T-cell (primary cell): ENCODE results near the gene ELF4. TPM values are rescaled to one million over a fixed set of nuclear protein-coding genes. Genes with fewer than 3 reads are reported as not detected.

Experiments
- ATAC-seq, 4 experiments: fragments of 200-7000 bp in 3 of 4; fragments of 150-1000 bp in 1 of 4; cut with Tn5 transposase; replicated peaks in 1 of 4; 1 replicate in 3 of 4; 2 replicates in 1 of 4; pipeline ENCODE4 v1.10.0; 2021; ENCODE audit warnings: moderate library complexity in 3 of 4, mild to moderate bottlenecking in 2 of 4, moderate number of reproducible peaks in 1 of 4
- CTCF ChIA-PET, 2 donors: fragments of 300-600 bp; sonication (Branson Sonifier 250); formaldehyde crosslinking; loops; one replicate each; lab custom pipeline; 2022; ENCODE audit warnings: antibody characterized with exemption in 2 of 2; lab: Charles Lee
- POLR2A ChIA-PET, 2 donors: fragments of 300-600 bp; sonication (Branson Sonifier 250); formaldehyde crosslinking; loops; one replicate each; lab custom pipeline; 2022; ENCODE audit warnings: antibody characterized with exemption in 2 of 2; lab: Charles Lee
- DNase-seq, 35 experiments: peaks; one replicate each; pipeline versions ENCODE4 v3.0.0 to v3.0.0-alpha.2; 2013 to 2023
- H3K27ac ChIP-seq: one replicate; pipeline ENCODE4 v1.5.1; 2013; ENCODE audit warnings: low read length
- H3K27me3 ChIP-seq, 2 experiments: replicated peaks in 1 of 2; 1 replicate in 1 of 2; 2 replicates in 1 of 2; pipeline versions ENCODE4 v1.6.1 to v1.7.0; 2013; ENCODE audit warnings: low read length in 1 of 2, mixed read lengths in 1 of 2; ENCODE audit not compliant: control insufficient read depth in 2 of 2, insufficient read depth in 2 of 2; ENCODE audit errors: extremely low read depth in 1 of 2
- H3K36me3 ChIP-seq, 2 donors: 1 replicate in 1 of 2; 2 replicates in 1 of 2; pipeline versions ENCODE4 v1.6.1 to v1.7.0; 2013; ENCODE audit warnings: low read length in 1 of 2; ENCODE audit not compliant: control insufficient read depth in 2 of 2, insufficient read depth in 1 of 2; ENCODE audit errors: extremely low read depth in 1 of 2
- H3K4me1 ChIP-seq, 2 experiments: 1 replicate in 1 of 2; 2 replicates in 1 of 2; pipeline versions ENCODE4 v1.6.1 to v1.7.0; 2013; ENCODE audit warnings: low read length in 2 of 2, mixed read lengths in 1 of 2; ENCODE audit not compliant: insufficient read depth in 2 of 2, control insufficient read depth in 1 of 2; ENCODE audit errors: extremely low read depth in 1 of 2
- H3K4me3 ChIP-seq, 2 donors: 1 replicate in 1 of 2; 2 replicates in 1 of 2; pipeline versions ENCODE4 v1.5.1 to v1.7.0; 2013; ENCODE audit warnings: mild to moderate bottlenecking in 2 of 2, low read length in 1 of 2, moderate library complexity in 1 of 2; ENCODE audit not compliant: control insufficient read depth in 1 of 2; ENCODE audit errors: extremely low read depth in 1 of 2
- H3K9me3 ChIP-seq: 2 replicates; pipeline ENCODE4 v1.7.0; 2013
- H3K27ac Mint-ChIP-seq, 2 donors: one replicate each; pipeline ENCODE4 v1.8.0; 2020 to 2021; ENCODE audit warnings: mild to moderate bottlenecking in 2 of 2, mixed read lengths in 2 of 2
- H3K27me3 Mint-ChIP-seq, 2 donors: one replicate each; pipeline ENCODE4 v1.8.0; 2021 to 2022; ENCODE audit warnings: mixed read lengths in 2 of 2
- H3K36me3 Mint-ChIP-seq: one replicate; pipeline ENCODE4 v1.8.0; 2021; ENCODE audit warnings: mixed read lengths
- H3K4me1 Mint-ChIP-seq, 3 donors: one replicate each; pipeline ENCODE4 v1.8.0; 2020 to 2022; ENCODE audit warnings: mixed read lengths in 3 of 3, mild to moderate bottlenecking in 1 of 3
- H3K4me3 Mint-ChIP-seq, 3 donors: one replicate each; pipeline ENCODE4 v1.8.0; 2020 to 2022; ENCODE audit warnings: mild to moderate bottlenecking in 3 of 3, mixed read lengths in 3 of 3, moderate library complexity in 3 of 3
- H3K9me3 Mint-ChIP-seq, 3 donors: one replicate each; pipeline ENCODE4 v1.8.0; 2020 to 2022; ENCODE audit warnings: mixed read lengths in 3 of 3
- WGBS: methylation state at CpG from one replicate; pipeline ENCODE4 v1.1.5; 2013; ENCODE audit warnings: missing lambda C conversion rate; ENCODE audit not compliant: insufficient coverage; 5-methylcytosine and 5-hydroxymethylcytosine counted together
- total RNA-seq, 35 experiments: library from RNA in 6 of 35; stranded (reverse) in 6 of 35; fragments of 120-200 nt in 1 of 35; gene quantifications; one replicate each; pipeline versions ENCODE4 v1.2.1 to v1.2.4 and lab custom pipeline; 2013 to 2026

The ELF4 gene
- total RNA-seq (10 to 100 TPM; 30.0 to 35.6 (median 30.6) TPM), total RNA-seq (lab: John Stamatoyannopoulos, UW) (33.2 to 123 (median 50.1) reads per million in 29 experiments)
- total RNA-seq (2013): 35.2 TPM

- peak within 1 kb of the TSS; percentile 86 for H3K27ac Mint-ChIP-seq
- POLR2A ChIA-PET: interaction anchor here in 1 of 2 donors (0.8 kb wide), 1 partner anchor 26 kb away, joined by 4 read pairs; no protein-coding TSS in a partner anchor
Measured at GRCh38 chrX:130110379-130111219, at the start of gene ELF4. TSS of gene ELF4 (minus strand) at chrX:130110497. CDS start at chrX:130081330, 29,167 bp downstream.

DNA sequence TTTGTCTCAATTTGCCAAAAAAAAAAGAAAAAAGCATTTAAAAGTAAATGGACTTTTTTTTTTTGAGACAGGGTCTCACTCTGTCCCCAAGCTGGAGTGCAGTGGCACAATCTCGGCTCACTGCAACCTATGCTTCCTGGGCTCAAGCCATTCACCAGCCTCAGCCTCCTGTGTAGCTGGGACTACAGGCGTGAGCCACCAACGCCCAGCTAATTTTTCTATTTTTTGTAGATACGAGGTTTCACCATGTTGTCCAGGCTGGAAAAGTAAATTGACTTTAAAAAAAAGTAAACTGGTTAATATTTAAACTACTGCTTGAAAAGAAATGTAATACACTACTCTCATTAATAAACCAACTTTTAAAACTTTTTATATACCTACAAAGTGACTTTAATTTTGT is 49.5 kb upstream of the ELF4 start:
- ChIA-PET CTCF (no interaction called here), POLR2A (interaction anchor here in 1 of 2 donors (0.6 kb wide), 1 partner anchor 15 kb away, joined by 3 read pairs; no protein-coding TSS in a partner anchor)
- Mint-ChIP-seq H3K27ac (no peak overlapping the region), H3K27me3 (peaks cover 0 to 7% of the 10 kb centered on the region in 2 donors), H3K4me3 (no peak overlapping the region), H3K4me1 (peaks cover 24 to 30% (median 29%) of the 10 kb centered on the region in 3 donors), H3K9me3 (no peaks in the 10 kb centered on the region), H3K36me3 (no peaks in the 10 kb centered on the region)
- ATAC-seq (no peak), DNase-seq (no peak)
- no peak overlapping the region for H3K4me3 ChIP-seq
- WGBS: no CpG with 5 or more reads among the region's 4 CpGs
- H3K9me3 ChIP-seq: no peaks in the 10 kb centered on the region
- H3K27me3 ChIP-seq: no peaks in the 10 kb centered on the region
- H3K36me3 ChIP-seq: no peaks in the 10 kb centered on the region
- no peak overlapping the region for H3K27ac ChIP-seq
- peaks cover 2 to 4% of the 10 kb centered on the region in 2 experiments for H3K4me1 ChIP-seq

More at GRCh38 chrX:130110379-130111219, at the start of gene ELF4:
- Mint-ChIP-seq H3K27me3 (no peaks in the 10 kb centered on the region), H3K9me3 (no peaks in the 10 kb centered on the region), H3K4me1 (peaks cover 15 to 37% (median 24%) of the 10 kb centered on the region in 3 donors), H3K36me3 (peaks cover 2% of the 10 kb centered on the region), H3K4me3 (peak within 1 kb of the TSS; percentile 86 to 90 (median 89))
- H3K4me1 ChIP-seq: peaks cover 4 to 41% of the 10 kb centered on the region in 2 experiments
- CTCF ChIA-PET: no interaction called here
- H3K9me3 ChIP-seq: no peaks in the 10 kb centered on the region
- ATAC-seq (peak; percentile 70 to 78 (median 76)), DNase-seq (peak in 30 of 35 experiments; percentile 10 to 74 (median 32))
- H3K36me3 ChIP-seq: no peaks in the 10 kb centered on the region
- H3K27me3 ChIP-seq: no peaks in the 10 kb centered on the region
- WGBS: under 1% methylated on average over 25 of the region's 123 CpGs
- peak within 1 kb of the TSS; percentile 58 for H3K27ac ChIP-seq
- peak within 1 kb of the TSS; percentile 67 to 76 for H3K4me3 ChIP-seq

GRCh38 chrX:130158311-130158710 is 48.0 kb upstream of the ELF4 start:
- peaks cover 19 to 20% (median 20%) of the 10 kb centered on the region in 3 donors for H3K4me1 Mint-ChIP-seq
- H3K9me3 Mint-ChIP-seq: no peaks in the 10 kb centered on the region
- no peak overlapping the region for H3K4me3 Mint-ChIP-seq
- peaks cover 0 to 2% of the 10 kb centered on the region in 2 experiments for H3K4me1 ChIP-seq
- DNase-seq (no peak), ATAC-seq (no peak)
- H3K27ac ChIP-seq: no peak overlapping the region
- peaks cover 0 to 7% of the 10 kb centered on the region in 2 donors for H3K27me3 Mint-ChIP-seq
- no peak overlapping the region for H3K4me3 ChIP-seq
- ChIA-PET CTCF (interaction anchor here (0.6 kb wide), 3 partner anchors 78 to 703 kb away, joined by 3 to 5 read pairs (median 3); no protein-coding TSS in a partner anchor), POLR2A (interaction anchor here (0.6 kb wide), 3 partner anchors 18 to 60 kb away, joined by 6 to 9 read pairs (median 8); no protein-coding TSS in a partner anchor)
- H3K36me3 Mint-ChIP-seq: no peaks in the 10 kb centered on the region
- no peak overlapping the region for H3K27ac Mint-ChIP-seq
- H3K27me3 ChIP-seq: no peaks in the 10 kb centered on the region
- no CpG with 5 or more reads among the region's 2 CpGs for WGBS
- no peaks in the 10 kb centered on the region for H3K9me3 ChIP-seq
- H3K36me3 ChIP-seq: no peaks in the 10 kb centered on the region

- Histone ChIP-seq H3K4me1 (no peaks in the 10 kb centered on the region), H3K9me3 (no peaks in the 10 kb centered on the region), H3K27me3 (no peaks in the 10 kb centered on the region), H3K36me3 (no peaks in the 10 kb centered on the region), H3K27ac (no peak overlapping the region), H3K4me3 (no peak overlapping the region)
- Mint-ChIP-seq H3K9me3 (no peaks in the 10 kb centered on the region), H3K27me3 (peaks cover 0 to 3% of the 10 kb centered on the region in 2 donors), H3K4me1 (peaks cover 6 to 7% (median 6%) of the 10 kb centered on the region in 3 donors), H3K27ac (no peak overlapping the region), H3K36me3 (no peaks in the 10 kb centered on the region), H3K4me3 (no peak overlapping the region)
- ChIA-PET POLR2A (no interaction called here), CTCF (interaction anchor here in 1 of 2 donors (0.6 kb wide), 1 partner anchor 31 kb away, joined by 3 read pairs; no protein-coding TSS in a partner anchor)
- WGBS: no CpG with 5 or more reads among the region's 2 CpGs
- ATAC-seq: no peak
- DNase-seq: no peak
Measured at GRCh38 chrX:130155564-130155963, 45.3 kb upstream of the ELF4 start.

- no CpG with 5 or more reads among the region's 5 CpGs for WGBS
Measured at GRCh38 chrX:130147631-130148030, 37.3 kb upstream of the ELF4 start.

DNA sequence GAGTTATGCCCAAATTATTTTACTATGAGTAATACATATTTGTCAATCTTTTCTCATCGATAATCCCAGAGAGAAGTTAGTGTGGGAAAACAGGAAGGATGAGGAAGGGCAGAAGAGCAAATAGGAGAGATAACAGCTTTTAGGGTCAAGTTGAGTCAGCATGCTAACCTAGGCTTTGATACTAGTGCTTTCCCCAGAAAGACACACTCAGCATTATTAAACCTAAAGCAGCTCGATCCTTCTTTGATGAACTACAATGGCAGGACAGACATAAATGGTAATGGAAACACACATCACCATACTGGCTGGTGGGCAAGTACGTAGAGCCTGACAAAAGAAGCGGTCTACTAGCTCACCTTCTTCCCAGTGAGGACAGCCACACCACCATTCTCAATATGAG is 34.8 kb upstream of the ELF4 start:
- no CpG with 5 or more reads among the region's 4 CpGs for WGBS
- no peak overlapping the region for H3K27ac ChIP-seq

More at GRCh38 chrX:130147631-130148030, 37.3 kb upstream of the ELF4 start:
- ATAC-seq (no peak), DNase-seq (no peak)
- no peak overlapping the region for H3K27ac Mint-ChIP-seq
- no peak overlapping the region for H3K27ac ChIP-seq
- no peak overlapping the region for H3K4me3 ChIP-seq
- no peaks in the 10 kb centered on the region for H3K9me3 Mint-ChIP-seq
- H3K4me1 ChIP-seq: no peaks in the 10 kb centered on the region
- H3K4me1 Mint-ChIP-seq: no peaks in the 10 kb centered on the region
- no peaks in the 10 kb centered on the region for H3K9me3 ChIP-seq
- peaks cover 0 to 5% of the 10 kb centered on the region in 2 donors for H3K27me3 Mint-ChIP-seq
- H3K36me3 ChIP-seq: peaks cover 4 to 33% of the 10 kb centered on the region in 2 donors
- ChIA-PET CTCF (interaction anchor here in 1 of 2 donors (1.5 kb wide), 1 partner anchor 45 kb away, joined by 6 read pairs; no protein-coding TSS in a partner anchor), POLR2A (no interaction called here)
- H3K4me3 Mint-ChIP-seq: no peak overlapping the region
- no peaks in the 10 kb centered on the region for H3K27me3 ChIP-seq
- H3K36me3 Mint-ChIP-seq: peaks cover 34% of the 10 kb centered on the region

More for the DNA sequence above, 34.8 kb upstream of the ELF4 start:
- peaks cover 4 to 38% of the 10 kb centered on the region in 2 donors for H3K36me3 ChIP-seq
- ChIA-PET CTCF (no interaction called here), POLR2A (no interaction called here)
- Mint-ChIP-seq H3K27ac (no peak overlapping the region), H3K4me1 (no peaks in the 10 kb centered on the region), H3K36me3 (peaks cover 37% of the 10 kb centered on the region), H3K4me3 (no peak overlapping the region), H3K27me3 (peaks cover 0 to 8% of the 10 kb centered on the region in 2 donors), H3K9me3 (no peaks in the 10 kb centered on the region)
- H3K27me3 ChIP-seq: no peaks in the 10 kb centered on the region
- H3K9me3 ChIP-seq: no peaks in the 10 kb centered on the region
- DNase-seq (no peak), ATAC-seq (no peak)
- H3K4me3 ChIP-seq: no peak overlapping the region
- H3K4me1 ChIP-seq: no peaks in the 10 kb centered on the region
